OCI-LY3 (cell line): ENCODE measurements around the gene LTBP1.

Experiments used
- H2AFZ ChIP-seq: fragments of 200-600, 300-600 bp; shearing (Covaris generic); 2 replicates; pipeline ENCODE4 v1.6.0; 2014; ENCODE audit warnings: antibody characterized with exemption, low read depth, low read length
- H3K27ac ChIP-seq: fragments of 200-600, 300-600 bp; sonication (generic); 2 replicates; pipeline ENCODE4 v1.5.1; 2014; ENCODE audit warnings: mild to moderate bottlenecking, low read length, moderate library complexity, mixed read lengths
- H3K27me3 ChIP-seq: fragments of 200-600, 300-600 bp; sonication (generic); 2 replicates; pipeline ENCODE4 v1.6.1; 2014; ENCODE audit warnings: low read depth, low read length, mixed read lengths
- H3K36me3 ChIP-seq: fragments of 200-600, 300-600 bp; sonication (generic); replicated peaks from 2 replicates; pipeline ENCODE3; 2014; ENCODE audit warnings: low read depth, low read length, mixed read lengths
- H3K4me1 ChIP-seq: fragments of 300-600, 200-600 bp; sonication (generic); 2 replicates; pipeline ENCODE4 v1.6.1; 2014; ENCODE audit warnings: low read length, mixed read lengths
- H3K4me2 ChIP-seq: fragments of 200-600, 300-600 bp; sonication (generic); 2 replicates; pipeline ENCODE4 v1.6.1; 2014; ENCODE audit warnings: low read length, mixed read lengths
- H3K4me3 ChIP-seq: fragments of 300-600, 200-600 bp; sonication (generic); 2 replicates; pipeline ENCODE4 v1.5.1; 2014; ENCODE audit warnings: antibody characterized with exemption, mild to moderate bottlenecking, low read length, moderate library complexity
- H3K79me2 ChIP-seq: fragments of 300-600, 200-600 bp; shearing (Covaris generic); 2 replicates; pipeline ENCODE4 v1.6.1; 2014; ENCODE audit warnings: mild to moderate bottlenecking, low read length, mixed read lengths
- H3K9ac ChIP-seq: fragments of 300-600, 200-600 bp; shearing (Covaris generic); 2 replicates; pipeline ENCODE4 v1.6.0; 2014; ENCODE audit warnings: mild to moderate bottlenecking, low read length, moderate library complexity
- H3K9me3 ChIP-seq: fragments of 200-600, 300-600 bp; shearing (Covaris generic); 2 replicates; pipeline ENCODE4 v1.6.1; 2014; ENCODE audit warnings: low read length, mixed read lengths; ENCODE audit not compliant: insufficient read depth
- H4K20me1 ChIP-seq: fragments of 200-600, 300-600 bp; sonication (generic); 2 replicates; pipeline ENCODE4 v1.6.1; 2016; ENCODE audit warnings: low read length, mixed read lengths; ENCODE audit not compliant: insufficient read depth
- CTCF ChIP-seq: fragments of 200-600, 300-600 bp; sonication (generic); IDR thresholded peaks from 2 replicates; pipeline ENCODE4 v1.5.1; 2014; ENCODE audit warnings: antibody characterized with exemption, low read length, low read depth
- EZH2phosphoT487 ChIP-seq: fragments of 200-600 bp; shearing (Covaris generic); IDR thresholded peaks from 2 replicates; pipeline ENCODE4 v1.6.1; 2018; ENCODE audit warnings: antibody characterized with exemption, mixed run types, low read depth

The LTBP1 gene

GRCh38 chr2:33184041-33184440 lies 237.3 kb downstream of the LTBP1 start:
- Histone ChIP-seq H3K4me1 (peaks cover 21% of the 10 kb centered on the region), H2AFZ (no peak overlapping the region)

DNA sequence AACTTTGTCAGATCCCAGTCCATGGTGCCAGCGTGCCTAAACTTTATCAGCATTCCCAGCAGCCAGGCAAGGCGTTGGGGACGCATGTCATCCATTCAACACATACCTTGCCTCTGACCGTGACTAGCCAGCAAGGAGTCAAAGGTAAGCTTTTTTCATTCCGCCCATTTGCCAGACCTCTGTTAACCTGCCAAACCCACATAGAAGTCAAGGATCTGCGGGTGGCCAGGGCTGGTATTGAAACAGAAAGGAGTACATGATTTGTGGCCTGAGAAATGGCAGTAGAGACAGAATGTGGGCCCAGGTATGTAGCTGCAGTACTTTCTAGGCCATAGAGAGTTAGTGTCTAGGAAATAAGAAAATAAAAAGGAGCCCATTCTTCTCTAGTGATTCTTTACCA lies 240.2 kb downstream of the LTBP1 start:
- Histone ChIP-seq H2AFZ (no peak overlapping the region), H4K20me1 (no peaks in the 10 kb centered on the region), H3K79me2 (no peaks in the 10 kb centered on the region), H3K9ac (no peak overlapping the region), H3K4me3 (no peak overlapping the region), H3K4me2 (no peak overlapping the region), H3K27ac (no peak overlapping the region), H3K27me3 (no peaks in the 10 kb centered on the region), H3K36me3 (no peaks in the 10 kb centered on the region), H3K9me3 (no peaks in the 10 kb centered on the region), H3K4me1 (peaks cover 20% of the 10 kb centered on the region)
- TF ChIP-seq CTCF (no peak), EZH2phosphoT487 (no peak)

More at GRCh38 chr2:33184041-33184440, 237.3 kb downstream of the LTBP1 start:
- H3K9me3 ChIP-seq, result no peaks in the 10 kb centered on the region
- H4K20me1 ChIP-seq, result no peaks in the 10 kb centered on the region
- no peaks in the 10 kb centered on the region for H3K27me3 ChIP-seq
- no peak overlapping the region for H3K4me2 ChIP-seq
- H3K79me2 ChIP-seq, result no peaks in the 10 kb centered on the region
- H3K27ac ChIP-seq, result no peak overlapping the region
- no peaks in the 10 kb centered on the region for H3K36me3 ChIP-seq
- TF ChIP-seq EZH2phosphoT487, result no peak
- no peak overlapping the region for H3K4me3 ChIP-seq
- no peak overlapping the region for H3K9ac ChIP-seq

DNA sequence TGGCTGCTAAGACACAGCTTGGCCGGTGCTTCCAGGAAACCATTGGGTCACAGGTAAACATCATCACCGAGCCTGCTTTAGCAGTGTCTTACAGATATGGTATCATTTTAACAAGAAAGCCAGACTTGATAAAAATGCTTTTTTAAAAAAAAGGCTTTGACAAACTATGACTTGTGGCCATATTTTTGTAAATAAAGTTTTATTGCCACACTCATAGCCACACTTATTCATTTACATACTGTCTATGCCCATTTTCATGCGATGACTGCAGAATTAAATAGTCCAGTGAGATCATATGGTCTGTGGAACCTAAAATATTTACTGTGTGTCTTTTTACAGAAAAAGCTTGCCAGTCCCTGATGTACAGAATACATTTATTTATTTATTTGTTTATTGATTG lies 242.0 kb downstream of the LTBP1 start:
- no peak overlapping the region for H3K4me3 ChIP-seq
- H3K9ac ChIP-seq, result no peak overlapping the region
- H3K4me1 ChIP-seq, result peaks cover 5% of the 10 kb centered on the region
- H2AFZ ChIP-seq, result no peak overlapping the region
- no peaks in the 10 kb centered on the region for H3K9me3 ChIP-seq
- no peak overlapping the region for H3K4me2 ChIP-seq
- H3K79me2 ChIP-seq, result no peaks in the 10 kb centered on the region
- TF ChIP-seq CTCF, result no peak
- no peak for TF ChIP-seq EZH2phosphoT487
- H4K20me1 ChIP-seq, result no peaks in the 10 kb centered on the region
- no peaks in the 10 kb centered on the region for H3K36me3 ChIP-seq
- H3K27me3 ChIP-seq, result no peaks in the 10 kb centered on the region
- no peak overlapping the region for H3K27ac ChIP-seq

DNA sequence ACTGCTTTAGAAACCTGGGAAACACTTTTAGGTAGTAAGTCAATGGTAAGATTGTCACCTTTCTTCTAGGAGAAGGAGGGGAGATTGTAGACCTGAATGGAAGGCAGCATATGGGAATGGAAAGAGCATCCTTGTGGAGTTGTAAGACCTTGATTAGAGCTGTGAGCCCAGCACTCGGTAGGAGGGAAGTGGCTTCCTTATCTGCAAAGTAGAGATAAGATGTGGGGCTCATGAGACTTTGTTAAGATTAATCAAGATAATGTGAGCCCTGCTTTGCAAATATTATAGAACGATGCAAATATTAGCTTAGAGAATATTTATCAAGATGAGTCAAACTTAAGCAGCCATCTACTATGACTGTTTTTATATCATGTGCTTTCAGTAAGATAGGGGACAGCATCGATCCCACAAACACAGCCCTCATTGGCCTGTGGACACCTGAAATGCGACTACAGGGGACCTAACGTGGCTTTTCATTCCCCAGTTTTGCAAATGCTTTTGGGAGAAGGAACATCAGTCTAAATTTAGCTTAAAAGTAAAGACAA lies 243.7 kb downstream of the LTBP1 start:
- H3K9ac ChIP-seq, result no peak overlapping the region
- no peak overlapping the region for H3K27ac ChIP-seq
- no peaks in the 10 kb centered on the region for H4K20me1 ChIP-seq
- no peak for TF ChIP-seq CTCF
- TF ChIP-seq EZH2phosphoT487, result no peak
- H3K36me3 ChIP-seq, result no peaks in the 10 kb centered on the region
- no peak overlapping the region for H3K4me2 ChIP-seq
- H3K9me3 ChIP-seq, result no peaks in the 10 kb centered on the region
- H3K79me2 ChIP-seq, result no peaks in the 10 kb centered on the region
- no peak overlapping the region for H3K4me3 ChIP-seq
- no peak overlapping the region for H2AFZ ChIP-seq
- H3K4me1 ChIP-seq, result no peaks in the 10 kb centered on the region
- no peaks in the 10 kb centered on the region for H3K27me3 ChIP-seq

DNA sequence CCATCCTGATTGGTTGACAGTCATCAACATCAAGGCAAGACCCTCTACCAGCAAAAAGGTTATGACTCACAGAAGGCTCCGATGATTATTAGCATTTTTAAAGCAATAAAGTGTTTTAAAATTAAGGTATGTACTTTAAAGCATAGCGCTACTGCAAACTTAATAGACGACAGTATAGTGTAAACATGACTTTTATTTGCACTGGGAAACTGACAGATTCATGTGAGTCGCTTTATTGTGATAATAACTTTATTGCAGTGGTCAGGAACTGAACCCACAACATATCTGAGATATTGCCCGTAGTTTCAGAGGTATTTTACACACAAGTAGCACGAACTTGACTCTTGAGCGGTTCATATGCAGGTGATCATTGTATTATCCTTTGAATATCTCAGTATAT lies 249.1 kb downstream of the LTBP1 start:
- Histone ChIP-seq H3K9me3 (no peaks in the 10 kb centered on the region), H3K4me3 (no peak overlapping the region), H3K9ac (no peak overlapping the region), H4K20me1 (no peaks in the 10 kb centered on the region), H2AFZ (no peak overlapping the region), H3K4me2 (no peak overlapping the region), H3K27ac (no peak overlapping the region), H3K27me3 (no peaks in the 10 kb centered on the region), H3K36me3 (no peaks in the 10 kb centered on the region), H3K79me2 (no peaks in the 10 kb centered on the region), H3K4me1 (no peaks in the 10 kb centered on the region)
- TF ChIP-seq CTCF, result no peak
- no peak for TF ChIP-seq EZH2phosphoT487
